Ramos (cell line): ENCODE measurements around the gene VPS16.

Source experiments
- in situ Hi-C: fragments of 300-500 bp; cut with MboI; formaldehyde crosslinking; loops from one replicate; pipeline ENCODE4 v1.14.3; 2022; ENCODE audit warnings: low sequenced_read_pairs; ENCODE audit not compliant: unreplicated experiment

Gene VPS16

DNA sequence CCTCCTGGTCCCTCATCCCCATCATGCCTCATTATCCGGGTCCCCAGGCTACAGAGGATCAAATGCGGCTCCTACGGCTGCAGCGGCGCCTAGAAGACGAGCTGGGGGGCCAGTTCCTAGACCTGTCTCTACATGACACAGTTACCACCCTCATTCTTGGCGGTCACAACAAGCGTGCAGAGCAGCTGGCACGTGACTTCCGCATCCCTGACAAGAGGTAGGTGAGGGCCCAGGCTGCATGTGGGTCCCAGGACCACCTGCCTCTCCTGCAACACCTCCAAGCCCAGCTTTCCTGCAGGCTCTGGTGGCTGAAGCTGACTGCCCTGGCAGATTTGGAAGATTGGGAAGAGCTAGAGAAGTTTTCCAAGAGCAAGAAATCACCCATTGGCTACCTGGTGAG is 24.6 kb downstream of the VPS16 start:
- in situ Hi-C loops, result no loop called here

DNA sequence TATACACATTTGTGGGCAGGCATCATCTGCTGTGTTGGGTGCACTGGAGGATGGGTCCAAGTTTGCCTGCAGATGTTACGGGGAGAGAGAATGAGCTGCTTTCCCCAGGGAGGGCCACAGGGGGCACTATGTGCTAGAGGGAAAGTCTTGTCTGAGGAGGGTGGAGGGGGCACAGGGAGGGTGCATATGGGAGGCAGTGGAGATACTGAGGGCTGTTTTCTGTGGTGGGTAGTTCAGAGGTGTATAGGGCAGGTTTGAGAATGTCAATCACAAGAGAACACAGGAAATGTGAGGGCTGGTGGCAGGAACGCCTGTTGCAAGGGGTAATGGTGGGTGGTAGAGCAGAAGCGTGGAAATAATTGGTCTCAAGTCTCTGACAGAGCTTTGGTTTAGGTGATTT is 25.1 kb downstream of the VPS16 start:
- in situ Hi-C loops, result no loop called here

DNA sequence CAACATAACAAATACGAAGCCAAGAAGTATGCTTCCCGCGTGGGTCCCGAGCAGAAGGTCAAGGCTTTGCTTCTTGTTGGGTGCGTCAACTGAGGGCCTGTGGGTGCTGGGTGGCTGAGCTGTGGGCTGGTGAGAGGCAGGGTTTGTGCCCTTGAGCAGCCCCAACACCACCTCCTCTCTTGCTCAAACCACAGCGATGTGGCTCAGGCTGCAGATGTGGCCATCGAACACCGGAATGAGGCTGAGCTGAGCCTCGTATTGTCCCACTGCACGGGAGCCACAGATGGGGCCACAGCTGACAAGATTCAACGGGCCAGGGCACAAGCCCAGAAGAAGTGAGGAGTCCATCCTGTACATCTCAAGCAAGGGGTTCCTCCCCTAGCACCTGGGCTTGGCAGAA is 25.7 kb downstream of the VPS16 start:
- in situ Hi-C loops, result no loop called here

DNA sequence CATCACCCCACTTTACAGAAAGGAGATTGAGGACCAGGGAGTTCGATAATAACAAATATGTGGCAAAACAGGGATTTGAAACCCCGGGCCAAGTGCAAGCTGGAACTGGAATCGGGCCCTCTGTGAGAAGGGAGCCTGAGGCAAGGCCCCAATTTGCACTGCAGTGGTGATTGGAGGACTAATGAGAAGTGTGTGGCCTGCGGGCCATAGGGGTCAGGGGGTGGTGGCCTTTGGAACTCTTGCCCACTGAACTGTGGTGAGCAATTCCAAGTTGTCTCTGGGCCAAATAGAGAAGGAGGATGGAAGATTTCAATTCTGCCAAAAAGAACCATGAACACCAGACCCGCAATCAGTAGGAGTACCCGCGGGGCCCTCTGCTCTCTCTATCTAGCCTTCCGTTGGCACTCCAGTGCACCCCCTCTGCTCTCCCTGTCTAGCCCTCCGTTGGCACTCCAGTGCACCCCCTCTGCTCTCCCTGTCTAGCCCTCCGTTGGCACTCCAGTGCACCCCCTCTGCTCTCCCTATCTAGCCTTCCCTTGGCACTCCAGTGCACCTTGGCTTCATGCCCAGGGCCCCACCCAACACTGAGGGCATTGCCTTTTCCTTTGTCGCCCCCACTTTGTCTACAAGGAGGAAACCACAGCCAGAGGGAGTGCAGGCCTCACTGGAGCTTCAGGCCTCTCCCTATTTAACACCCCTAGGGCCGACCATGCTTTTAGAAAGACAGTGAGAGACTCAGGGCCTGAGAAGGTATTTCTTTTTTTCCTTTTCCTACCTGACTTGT is 26.7 kb downstream of the VPS16 start:
- in situ Hi-C loops, result no loop called here

DNA sequence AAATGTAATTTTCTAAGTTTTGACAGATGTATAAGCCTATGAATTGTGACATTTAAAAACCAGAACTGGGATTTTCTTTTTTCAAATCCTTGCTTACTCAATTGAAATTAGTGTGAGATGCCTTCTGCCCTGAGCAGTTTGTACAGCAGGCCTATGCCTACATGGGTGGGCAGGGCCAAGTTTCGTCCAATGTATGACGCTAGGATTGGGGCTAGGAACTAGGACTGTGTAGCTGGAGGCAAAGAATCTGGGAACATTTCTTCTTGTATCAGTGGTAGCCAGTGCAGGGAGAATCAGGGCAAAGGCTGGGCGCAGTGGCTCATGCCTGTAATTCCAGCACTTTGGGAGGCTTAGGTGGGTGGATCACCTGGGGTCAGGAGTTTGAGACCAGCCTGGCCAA is 28.8 kb downstream of the VPS16 start:
- in situ Hi-C loops, result no loop called here

DNA sequence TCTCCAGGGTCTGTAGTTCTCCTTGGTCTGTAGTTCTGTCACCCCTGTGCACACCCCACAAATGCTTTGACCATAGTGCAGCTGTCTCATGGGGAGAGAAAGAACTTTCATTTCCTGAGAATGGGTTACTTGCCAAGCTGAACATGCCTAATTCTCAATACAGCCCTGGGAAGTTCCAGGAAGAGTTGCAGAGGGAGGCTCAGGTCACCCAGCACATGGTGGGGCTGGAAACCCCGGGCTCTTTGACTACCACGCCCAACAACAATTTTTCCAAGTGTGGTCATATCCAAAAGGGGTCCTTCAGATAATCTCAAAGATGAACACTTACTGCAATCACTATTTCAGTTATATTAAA is 30.5 kb downstream of the VPS16 start:
- in situ Hi-C loops, result no loop called here

DNA sequence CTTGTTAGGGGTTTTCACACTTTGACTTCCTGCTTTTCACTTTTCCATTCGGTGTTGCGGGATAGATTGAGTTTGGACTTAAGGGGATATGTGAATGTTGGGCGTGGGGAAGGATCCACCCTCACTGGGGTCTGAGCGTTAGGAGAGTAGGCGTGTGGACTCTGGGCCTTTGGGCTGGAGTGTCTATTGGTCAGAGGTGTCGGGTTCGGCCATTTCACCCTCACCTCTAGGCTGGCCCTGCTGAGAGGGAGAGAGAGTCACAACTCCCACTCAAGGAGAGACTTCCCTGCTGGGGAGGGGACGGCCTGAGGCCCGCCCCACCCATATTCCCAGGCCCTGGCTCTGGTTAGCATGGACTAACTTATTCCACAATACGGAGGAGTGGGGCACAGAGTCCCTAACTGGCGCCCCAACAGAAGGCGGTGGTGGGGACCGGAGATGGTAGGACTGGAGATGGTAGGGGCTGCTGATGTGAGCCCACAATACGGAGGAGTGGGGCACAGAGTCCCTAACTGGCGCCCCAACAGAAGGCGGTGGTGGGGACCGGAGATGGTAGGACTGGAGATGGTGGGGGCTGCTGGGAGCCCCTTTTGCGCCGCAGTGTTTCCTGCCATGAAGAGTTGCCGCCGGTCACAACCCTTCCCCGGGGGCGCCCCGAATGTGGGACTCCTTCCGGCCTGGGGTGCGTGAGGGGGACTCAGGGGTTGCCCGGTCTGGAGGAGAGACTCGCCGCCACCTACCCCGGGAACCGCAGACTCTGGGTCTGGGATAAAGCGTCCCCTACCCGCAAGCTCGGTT is 31.3 kb downstream of the VPS16 start:
- in situ Hi-C loops, result no loop called here

DNA sequence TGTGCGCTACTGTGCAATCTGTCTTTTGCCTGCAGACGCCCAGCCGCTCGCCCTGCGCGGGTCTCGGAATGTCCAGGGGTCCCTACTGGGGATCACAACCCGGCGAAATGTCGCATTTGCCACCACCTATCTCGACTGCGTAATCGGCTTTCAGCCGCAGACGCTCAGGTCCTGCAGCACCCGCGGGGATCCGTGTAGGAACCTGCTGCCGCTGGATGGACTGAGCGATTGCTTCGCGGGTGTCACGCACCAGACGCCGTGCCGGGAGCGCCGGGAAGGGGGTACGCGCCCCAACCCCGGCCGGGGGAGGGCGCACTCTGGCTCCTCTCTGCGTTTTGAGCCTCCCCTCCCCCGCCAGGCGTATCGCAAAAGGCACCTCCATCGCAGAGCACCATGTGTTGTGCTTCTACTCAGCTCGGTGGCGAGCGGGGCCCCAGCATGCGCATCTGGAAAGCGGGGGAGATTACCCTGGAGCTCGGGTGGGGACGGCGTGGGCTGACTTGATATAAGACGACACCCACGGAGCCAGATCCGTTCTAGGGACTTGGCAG is 32.0 kb downstream of the VPS16 start:
- in situ Hi-C loops, result no loop called here

DNA sequence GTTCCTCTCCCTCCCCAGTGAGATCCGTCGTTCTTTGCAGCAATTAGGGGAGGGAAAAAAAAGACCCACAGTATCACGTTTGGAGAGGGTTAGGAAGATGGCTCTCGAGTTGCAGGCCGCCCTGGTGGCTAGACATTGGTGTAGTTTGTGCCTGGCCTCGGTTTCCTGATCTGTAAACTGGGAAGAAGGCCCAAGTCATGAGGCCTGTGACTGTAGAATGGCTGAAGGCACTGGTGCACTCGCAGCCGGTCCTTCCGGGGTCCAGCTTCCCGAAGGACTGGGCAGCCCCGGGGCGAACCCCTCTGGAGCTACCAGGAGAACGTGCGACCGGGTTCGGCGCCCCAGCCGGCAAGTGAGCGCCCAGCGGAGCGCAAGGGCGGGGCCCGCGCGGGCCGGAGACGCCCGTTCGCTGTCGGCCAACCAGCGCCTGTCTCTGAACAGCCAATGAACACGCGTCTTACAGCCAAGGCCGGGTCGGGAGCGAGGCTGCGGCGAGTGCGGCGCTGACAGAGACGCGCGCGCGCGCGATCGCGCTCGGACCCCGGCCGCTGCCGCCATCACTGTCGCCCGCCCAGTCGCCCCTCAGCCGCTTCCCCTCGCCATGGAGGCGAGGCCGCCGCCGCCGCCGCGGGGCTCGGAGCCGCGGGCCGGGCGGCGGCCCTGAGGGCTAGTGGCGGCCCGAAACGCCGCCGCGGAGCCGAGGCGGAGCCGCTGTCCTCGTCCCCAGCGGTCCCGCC is 32.6 kb downstream of the VPS16 start, which contains the start of gene PTPRA:
Gene PTPRA, plus strand, starts transcription at position 472 of the 737 bp plus-strand sequence. CDS start 90,797 bp downstream, outside the sequence.
- in situ Hi-C loops, result no loop called here

DNA sequence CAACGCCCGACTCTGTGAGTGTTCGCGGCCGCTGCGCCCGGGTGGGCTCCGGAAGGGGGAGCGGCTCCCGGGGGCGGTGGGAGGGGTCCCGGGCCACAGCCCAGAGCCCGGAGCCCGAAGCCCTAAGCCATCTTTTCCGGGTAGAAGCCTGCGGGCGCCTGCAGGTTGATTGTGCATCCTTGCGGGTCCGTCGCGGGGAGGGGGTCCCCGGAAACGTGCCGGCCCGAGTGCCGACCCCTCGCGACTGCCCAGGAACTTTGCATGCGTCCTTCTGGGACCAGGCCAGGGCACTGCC is 33.1 kb downstream of the VPS16 start:
- in situ Hi-C loops, result no loop called here

DNA sequence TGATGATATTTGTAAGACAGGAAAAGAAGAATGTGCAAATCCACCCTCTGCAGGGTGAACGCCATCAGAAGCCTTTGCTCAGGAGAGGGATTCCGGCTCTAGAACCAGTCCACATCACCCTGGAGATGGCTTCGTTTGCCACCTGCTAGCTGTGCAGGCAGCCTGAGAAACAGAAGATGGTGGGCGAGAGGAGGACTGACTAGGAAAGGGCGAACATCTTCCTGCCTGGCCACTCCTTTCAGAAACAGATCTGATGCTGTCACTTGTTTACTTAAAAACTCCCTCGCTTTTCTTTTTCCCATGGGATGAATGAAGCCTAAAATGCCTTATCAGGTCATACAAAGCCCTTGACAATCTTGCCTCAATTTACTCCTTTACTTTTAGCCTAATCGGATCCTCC is 33.9 kb downstream of the VPS16 start:
- in situ Hi-C loops, result no loop called here

DNA sequence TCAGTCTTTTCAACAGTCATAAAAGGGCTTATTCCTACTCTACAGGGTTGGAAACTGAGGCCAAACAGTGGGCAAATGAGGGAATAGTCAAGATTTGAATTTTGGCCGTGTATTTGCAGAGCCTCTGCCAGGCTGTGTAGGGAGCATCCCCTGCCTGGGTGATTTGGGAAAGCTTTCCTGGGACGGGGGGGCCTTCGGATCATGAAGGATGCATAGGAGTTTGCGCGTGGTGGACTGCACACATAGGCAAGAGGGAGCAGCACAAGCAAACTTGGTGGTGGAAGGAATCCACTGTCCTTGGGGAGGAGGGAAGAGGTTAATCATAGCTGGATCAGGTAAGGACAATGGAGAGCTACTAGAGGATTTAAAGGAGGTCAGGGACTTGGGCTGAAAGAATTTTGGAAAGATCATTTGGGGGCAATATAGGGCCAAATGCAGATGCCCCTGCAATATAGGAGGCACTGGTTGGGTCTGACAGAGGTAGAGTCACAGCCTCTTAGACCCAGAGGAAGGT is 35.2 kb downstream of the VPS16 start:
- in situ Hi-C loops, result no loop called here

DNA sequence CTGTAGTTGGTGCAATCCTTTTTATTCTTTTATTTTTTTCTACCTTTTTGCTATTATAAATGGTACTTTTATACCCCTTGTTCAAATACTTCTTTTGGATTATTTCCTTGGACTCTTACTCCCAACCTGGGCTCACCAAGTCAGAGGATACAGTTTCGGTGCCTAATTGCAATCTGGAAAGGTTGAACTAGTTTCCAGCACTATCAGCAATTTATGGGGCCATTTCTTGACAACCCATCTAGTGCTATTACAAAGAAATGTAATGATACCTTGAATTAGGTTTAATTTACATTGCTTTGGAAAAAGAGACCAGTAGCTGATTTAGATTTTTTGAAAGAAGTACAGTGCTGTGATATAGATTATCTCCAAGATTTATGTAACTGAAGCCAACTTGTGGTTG is 38.0 kb downstream of the VPS16 start:
- in situ Hi-C loops, result no loop called here

DNA sequence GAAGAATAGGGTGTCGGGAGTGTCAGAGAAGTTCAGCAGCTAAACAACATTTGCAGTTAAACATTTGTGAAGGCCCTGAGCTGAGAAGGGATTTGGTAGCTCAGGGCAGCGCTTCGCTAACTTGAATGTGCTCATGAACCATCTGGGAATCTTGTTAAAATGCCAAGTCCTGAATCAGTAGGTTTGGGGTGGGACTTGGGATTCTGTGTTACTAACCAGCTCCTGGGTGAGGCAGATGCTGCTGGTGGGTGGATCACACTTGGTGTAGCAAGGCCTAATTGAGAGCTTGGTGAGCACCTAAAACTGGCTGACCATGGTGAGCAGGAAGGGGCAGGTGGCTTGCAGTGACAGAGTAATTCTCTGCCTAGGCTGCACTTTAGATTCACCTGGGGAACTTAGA is 38.6 kb downstream of the VPS16 start:
- in situ Hi-C loops, result no loop called here

DNA sequence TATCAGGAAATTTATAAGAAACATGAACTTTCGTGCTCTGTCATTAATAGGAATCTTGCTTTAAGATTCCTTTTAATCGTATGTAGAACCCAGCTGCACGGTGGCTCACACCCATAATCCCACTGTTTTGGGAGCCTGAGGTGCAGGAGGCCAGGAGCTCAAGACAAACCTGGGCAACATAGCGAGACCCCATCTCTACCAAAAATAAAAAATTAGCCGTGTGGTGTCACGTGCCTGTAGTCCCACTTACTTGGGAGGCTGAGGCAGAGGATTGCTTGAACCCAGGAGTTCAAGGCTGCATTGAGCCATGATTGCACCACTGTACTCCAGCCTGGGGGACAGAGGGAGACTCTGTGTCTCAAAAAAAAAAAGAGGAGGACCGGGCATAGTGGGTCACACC is 40.1 kb downstream of the VPS16 start:
- in situ Hi-C loops, result no loop called here

DNA sequence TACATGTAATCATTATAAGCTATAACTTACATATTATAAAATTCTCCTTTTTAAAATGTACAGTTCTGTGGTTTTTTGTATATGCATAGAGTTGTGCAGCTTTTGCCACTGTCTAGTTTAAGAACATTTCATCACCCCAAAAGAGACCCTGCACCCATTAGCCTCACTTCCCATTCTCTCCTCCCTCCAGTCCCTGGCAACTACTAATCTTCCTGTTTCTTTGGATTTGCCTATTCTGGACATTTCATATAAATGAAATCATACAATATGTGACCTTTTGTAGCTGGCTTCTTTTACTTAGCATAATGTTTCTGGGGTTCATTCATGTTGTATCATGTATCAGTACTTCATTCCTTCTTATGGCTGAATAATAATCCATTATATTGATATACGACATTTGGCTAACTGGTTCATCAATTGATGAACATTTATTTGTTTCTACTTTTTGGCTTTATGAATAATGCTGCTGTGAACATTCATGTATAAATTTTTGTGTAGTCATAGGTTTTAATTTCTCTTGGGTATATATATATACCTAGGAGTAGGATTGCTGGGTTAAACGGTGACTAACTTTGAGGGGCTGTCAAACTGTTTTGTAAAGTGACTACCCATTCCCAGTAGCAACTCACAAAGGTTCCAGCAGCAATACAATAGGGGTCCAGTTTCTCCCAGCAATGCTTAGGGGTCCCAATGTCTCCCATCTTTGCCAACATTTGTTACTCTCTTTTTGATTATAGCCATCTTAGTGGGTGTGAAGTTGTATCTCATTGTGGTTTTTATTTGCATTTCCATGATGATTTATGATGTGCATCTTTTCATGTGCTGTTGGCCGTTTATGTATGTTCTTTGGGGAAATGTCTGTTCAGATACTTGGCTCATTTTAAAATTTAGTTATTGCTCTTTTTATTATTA is 43.4 kb downstream of the VPS16 start:
- in situ Hi-C loops, result no loop called here

DNA sequence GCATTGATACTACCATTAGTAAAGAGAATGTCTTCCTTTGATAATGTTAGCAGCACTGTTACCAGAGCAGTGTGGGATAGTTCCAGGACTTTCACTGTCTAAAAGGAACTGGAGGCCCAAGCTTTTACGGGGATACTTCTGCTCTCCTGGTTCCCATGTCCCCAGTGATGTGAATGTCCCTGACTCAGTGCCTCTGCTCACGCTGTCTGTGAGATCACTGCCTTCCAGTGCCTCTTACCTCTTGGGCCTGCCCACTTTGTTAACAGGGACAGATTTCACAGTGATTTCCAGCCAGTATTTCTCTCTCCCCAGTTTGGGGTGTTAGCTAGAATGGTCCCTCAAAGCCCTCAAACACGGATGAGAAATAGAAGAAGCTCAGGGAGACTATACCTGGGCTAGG is 47.2 kb downstream of the VPS16 start:
- in situ Hi-C loops, result no loop called here

DNA sequence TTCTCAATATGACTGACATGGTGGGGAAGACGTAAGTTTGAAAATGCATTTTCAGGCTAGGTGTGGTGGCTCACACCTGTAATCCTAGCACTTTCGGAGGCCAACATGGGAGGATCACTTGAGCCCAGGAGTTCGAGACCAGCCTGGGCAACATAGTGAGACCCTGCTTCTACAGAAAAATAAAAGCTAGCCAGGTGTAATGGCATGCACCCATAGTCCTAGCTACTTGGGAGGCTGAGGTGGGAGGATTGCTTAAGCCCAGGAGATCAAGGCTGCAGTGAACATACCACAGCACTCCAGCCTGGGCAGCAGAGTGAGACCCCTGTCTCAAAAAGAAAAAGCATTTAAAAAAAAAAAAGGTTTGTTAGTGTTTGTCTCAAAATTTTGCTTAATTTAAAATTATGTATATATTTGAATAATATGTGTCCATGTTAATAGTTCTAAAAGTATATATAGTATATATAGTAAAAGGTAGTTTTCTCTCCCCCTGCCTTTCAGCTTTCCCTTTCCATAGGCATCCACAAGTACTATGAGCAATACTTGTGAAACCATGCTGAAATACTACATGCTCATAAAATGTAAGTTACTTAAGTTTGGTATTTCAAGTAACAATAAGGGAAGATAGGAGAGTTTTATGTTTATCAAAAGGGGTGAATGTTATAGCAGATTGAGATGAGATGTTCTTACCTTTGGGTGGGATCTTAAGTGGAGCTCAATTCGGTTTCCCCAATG is 47.8 kb downstream of the VPS16 start:
- in situ Hi-C loops, result no loop called here

DNA sequence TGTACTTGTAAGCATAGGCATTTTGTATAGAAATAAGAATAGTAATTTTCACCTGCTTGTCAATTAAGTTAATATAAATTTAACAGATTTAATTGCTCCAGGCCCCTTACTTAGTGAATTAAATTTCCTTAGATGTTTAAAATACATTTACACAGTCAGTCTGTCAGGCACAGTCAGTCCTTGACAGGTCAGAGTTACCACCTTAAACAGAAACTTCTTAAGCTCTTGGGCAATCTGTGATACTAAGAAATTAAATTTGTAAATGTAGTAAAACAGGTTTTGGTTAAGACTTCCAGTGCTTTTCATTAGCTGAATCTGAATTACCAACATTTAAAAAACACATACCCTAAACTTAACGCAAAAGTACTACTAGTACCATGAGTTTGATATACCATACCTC is 48.7 kb downstream of the VPS16 start:
- in situ Hi-C loops, result no loop called here
